ENCODE measurements around the gene TUFT1.

Gene TUFT1

GRCh38 chr1:151540982-151541377, 871 bp downstream of the TUFT1 start:
- TF ChIP-seq ZFX (IDR thresholded peaks at IDR 0.05): no peak
- TF ChIP-seq, protein P1, sequence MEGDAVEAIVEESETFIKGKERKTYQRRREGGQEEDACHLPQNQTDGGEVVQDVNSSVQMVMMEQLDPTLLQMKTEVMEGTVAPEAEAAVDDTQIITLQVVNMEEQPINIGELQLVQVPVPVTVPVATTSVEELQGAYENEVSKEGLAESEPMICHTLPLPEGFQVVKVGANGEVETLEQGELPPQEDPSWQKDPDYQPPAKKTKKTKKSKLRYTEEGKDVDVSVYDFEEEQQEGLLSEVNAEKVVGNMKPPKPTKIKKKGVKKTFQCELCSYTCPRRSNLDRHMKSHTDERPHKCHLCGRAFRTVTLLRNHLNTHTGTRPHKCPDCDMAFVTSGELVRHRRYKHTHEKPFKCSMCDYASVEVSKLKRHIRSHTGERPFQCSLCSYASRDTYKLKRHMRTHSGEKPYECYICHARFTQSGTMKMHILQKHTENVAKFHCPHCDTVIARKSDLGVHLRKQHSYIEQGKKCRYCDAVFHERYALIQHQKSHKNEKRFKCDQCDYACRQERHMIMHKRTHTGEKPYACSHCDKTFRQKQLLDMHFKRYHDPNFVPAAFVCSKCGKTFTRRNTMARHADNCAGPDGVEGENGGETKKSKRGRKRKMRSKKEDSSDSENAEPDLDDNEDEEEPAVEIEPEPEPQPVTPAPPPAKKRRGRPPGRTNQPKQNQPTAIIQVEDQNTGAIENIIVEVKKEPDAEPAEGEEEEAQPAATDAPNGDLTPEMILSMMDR (conservative IDR thresholded peaks at IDR 0.05): no peak
- H3K27ac ChIP-seq: peak overlapping the region; percentile 83

DNA sequence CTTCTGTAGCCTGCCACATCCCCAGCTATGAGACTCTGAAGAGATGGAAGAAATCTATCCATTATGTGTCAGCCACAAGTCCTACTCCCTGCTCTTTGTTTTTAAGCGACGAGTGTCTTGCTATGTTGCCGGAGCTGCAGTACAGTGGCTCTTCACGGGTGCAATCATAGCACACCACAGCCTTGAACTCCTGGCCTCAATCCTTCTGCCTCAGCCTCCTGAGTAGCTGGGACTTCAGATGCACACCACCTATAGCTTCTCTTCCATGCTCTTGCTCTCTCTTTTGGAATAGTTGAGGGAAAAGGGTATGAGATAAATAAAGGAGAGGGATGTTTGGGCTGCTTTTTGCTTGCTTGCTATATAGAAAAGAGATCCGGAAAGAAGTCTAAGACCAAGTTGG, 1.6 kb downstream of the TUFT1 start:
- TF ChIP-seq, protein P1 (conservative IDR thresholded peaks at IDR 0.05): no peak
- no peak for TF ChIP-seq ZFX (IDR thresholded peaks at IDR 0.05)
- H3K27ac ChIP-seq: peak overlapping the region; percentile 83; the same call in 1 of the 2 replicates

DNA sequence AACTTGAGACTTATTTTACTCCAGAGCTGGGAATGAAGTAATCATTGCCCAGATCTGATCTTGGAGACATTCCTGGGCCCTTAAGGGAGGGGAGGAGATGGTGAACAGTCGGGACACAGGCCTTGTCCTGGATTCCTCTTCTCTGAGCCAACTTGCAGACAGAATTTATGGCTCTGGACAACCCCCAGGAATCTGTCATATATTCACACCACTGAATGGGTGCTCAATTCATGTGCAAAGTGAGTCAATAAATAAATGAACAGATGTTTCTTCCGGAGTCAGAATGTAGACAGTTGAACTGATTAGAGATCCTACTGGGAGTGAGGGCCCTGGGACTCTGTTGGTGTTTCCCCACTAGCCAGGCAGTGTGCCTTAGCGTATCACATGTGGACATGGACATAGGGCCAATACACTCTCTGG, 2.6 kb downstream of the TUFT1 start:
- TF ChIP-seq, protein P1 (conservative IDR thresholded peaks at IDR 0.05): no peak
- TF ChIP-seq ZFX (IDR thresholded peaks at IDR 0.05): no peak

DNA sequence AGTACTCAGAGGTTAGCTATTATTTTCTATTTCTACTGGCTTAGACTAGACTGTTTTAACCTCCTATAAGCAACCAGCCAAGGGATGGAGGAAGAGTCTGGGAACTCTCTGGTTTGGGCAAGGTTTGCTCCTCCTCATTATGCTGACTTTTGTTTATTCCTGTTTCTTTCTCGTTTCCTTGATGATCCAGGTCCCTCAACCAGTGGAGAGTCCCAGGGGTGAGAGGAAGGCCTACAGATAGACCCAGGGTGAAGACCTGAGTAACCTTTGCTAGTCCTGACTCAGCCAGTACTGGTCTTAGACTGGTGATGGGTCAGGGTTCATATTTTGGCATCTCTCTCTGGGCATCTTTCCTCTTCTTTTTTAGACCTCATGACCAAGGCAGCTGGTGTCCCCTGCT, 5.4 kb downstream of the TUFT1 start:
- TF ChIP-seq ZFX (IDR thresholded peaks at IDR 0.05): no peak
- TF ChIP-seq, protein P1 (conservative IDR thresholded peaks at IDR 0.05): no peak
- no peak overlapping the region for H3K27ac ChIP-seq

More for the DNA sequence above, 2.6 kb downstream of the TUFT1 start:
- no peak overlapping the region for H3K27ac ChIP-seq

DNA sequence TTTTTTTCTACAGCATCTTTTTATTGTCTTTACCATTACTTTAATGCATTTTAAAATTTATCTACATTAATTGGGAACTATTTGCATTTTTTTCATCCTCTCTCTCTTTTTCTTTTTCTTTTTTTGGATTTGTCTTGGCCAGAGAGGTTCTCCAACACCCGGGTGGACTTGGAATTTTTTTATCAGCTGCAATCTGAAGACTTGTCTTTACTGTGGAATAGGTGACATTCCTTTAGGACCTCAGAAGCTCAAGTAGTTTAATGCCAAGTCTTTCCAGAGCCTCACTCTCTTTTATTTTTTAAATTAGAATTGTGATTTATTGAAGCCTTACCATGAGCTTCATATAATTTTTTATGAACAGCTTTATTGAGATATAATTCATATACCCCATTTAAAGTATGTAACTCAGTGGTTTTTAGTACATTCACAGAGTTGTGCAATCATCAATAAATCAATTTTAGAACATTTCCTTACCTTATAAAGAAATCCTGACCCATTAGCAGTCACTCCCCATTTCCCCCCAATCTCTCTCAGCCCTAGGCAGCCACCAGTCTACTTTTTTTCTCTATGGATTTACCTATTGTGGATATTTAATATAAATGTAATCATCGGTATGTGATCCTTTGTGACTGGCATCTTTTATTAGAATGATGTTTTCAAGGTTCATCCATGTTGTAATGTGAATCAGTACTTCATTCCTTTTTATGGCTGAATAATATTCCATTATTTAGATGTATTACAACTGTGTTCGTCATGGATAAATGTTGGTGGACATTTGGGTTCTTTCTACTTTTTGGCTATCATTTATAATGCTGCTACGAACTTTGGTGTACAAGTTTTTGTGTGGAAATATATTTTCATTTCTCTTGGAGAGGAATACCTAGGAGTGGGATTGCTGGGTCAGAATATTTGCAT, 6.2 kb downstream of the TUFT1 start:
- no peak overlapping the region for H3K27ac ChIP-seq
- TF ChIP-seq, protein P1 (conservative IDR thresholded peaks at IDR 0.05): no peak
- no peak for TF ChIP-seq ZFX (IDR thresholded peaks at IDR 0.05)

DNA sequence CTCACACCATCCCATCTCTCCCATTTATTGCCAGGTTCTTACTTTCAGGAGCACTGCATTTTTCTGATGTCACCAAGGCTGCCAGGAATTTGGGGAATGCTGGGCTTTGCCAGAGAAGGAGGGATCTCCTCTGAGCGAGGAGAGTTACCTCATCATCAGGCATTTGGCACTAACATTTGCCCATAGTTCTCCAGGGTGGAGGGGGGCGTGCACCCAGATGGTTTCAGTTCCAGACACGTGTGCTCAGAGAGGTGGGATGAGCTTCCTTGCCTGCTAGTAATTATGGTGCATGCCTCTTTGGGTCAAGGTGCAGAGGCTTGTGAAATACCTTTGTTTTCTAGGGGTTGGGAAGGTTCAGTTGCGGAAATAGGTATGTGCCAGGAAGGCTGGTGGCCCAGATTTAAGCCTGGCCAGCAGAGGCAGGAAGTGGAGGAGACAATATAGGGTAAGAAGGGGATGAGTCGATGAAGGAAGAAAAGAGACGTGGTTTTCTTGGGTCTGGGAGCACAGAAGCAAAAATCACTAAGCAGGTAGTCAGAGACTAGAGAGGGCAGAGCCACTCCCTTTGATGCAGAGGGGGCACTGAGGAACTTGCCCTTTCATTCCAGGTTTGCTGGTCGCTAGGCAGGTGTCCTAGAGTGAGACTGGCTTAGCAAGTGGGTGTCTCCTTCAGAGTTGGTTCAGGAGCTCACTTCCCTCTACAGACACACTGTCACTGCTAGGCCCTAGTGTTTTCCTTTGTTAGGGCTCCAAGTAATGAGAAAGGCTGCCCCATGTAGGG, 7.2 kb downstream of the TUFT1 start:
- no peak for TF ChIP-seq ZFX (IDR thresholded peaks at IDR 0.05)
- TF ChIP-seq, protein P1 (conservative IDR thresholded peaks at IDR 0.05): no peak
- H3K27ac ChIP-seq: peak overlapping the region; percentile 65; the same call in 1 of the 2 replicates

DNA sequence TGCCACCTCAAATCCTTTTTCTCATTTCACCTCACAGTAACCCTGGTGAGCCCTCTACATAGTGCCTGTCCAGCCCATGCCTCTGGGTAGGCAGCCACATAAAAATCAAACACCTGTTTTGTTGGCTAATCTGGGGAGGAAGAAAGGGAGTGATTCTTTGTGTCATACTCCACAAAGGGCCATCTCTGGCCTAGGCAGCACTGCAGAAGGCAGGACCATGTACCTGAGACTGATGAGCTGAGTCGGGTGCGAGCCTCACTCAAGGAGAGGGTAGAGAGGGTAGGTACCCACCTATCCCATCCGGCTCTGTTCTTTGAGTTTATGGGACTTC, 7.8 kb downstream of the TUFT1 start:
- H3K27ac ChIP-seq: peak overlapping the region; percentile 65
- TF ChIP-seq ZFX (IDR thresholded peaks at IDR 0.05): no peak
- TF ChIP-seq, protein P1 (conservative IDR thresholded peaks at IDR 0.05): no peak
